NOMO-1 treated with dmso at 0.1 percent for 144 hours (cell line): ENCODE data around the gene KIF24.
"Not testable (repeated sequence)": the region's sequence is repeated elsewhere in the genome, so short reads cannot be mapped to it uniquely, and the experiment has no call there.

ENCODE experiments used
- DNase-seq: peaks from one replicate; lab custom pipeline; 2025; ENCODE audit not compliant: unreplicated experiment; lab: John Stamatoyannopoulos, UW

Gene KIF24

DNA sequence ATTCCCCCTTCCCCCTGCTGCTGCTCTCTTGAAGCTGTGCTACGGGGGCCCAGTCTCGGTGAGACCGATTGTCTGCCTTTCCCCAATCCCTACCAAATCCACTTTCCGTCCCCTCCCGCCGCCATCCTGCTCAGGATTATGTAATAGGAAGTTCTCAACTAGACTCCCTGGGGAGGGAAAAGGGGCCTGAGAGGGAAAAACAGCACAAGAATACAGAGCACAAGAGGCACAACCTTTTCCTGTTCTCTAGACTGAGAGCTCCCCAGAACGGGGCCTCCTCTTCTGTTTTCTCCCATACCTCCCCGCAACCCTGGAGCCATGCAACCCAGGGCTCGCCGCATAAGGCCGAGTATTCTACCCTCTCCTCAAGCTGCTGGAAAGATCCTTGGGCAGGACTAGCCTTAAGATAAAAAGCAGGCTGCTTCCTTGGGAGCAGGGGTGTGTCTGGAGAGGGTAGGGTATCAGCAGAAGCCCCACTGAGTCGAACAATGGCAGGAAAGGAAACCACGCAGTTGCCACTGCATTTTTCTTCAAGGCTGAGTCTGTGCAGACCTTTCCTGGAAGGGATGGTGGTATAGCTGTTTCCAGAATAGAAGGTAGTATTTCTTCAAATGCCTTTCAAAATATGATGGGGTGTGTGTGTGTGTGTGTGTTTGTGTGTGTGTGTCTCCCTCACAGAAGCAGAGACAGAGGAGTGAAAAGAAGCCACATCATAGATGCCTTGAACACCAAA lies 34.7 kb upstream of the KIF24 start:
- DNase-seq, result no peak

DNA sequence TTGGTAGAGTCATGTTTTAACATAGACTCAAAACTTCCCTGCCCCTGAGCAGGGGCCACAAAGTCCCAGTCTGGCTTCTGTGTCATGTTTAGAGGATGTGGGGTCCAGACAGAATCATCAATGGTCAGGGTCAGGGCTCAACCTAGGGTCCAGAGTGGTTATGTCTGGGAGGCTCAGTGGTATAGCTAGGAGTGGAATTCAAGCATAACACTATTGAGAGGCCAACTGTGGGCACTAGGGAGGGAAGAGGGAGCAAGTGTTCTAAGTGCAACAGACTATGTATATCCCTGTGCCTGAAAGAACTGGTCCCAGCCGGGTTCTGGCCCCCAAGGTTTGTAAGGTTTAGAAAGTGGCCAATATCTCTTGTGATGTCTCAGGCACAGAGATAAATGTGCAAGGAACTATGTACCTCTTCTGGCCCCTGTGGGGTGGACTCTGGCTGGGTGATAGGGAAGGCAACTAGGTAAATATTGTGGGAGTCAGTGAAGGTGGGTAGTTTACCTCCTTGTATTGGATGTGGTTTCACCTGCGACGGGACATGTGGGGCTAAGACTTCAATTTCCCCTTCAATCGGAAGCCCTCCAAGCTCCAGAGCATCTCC lies 33.6 kb upstream of the KIF24 start:
- DNase-seq, result no peak

DNA sequence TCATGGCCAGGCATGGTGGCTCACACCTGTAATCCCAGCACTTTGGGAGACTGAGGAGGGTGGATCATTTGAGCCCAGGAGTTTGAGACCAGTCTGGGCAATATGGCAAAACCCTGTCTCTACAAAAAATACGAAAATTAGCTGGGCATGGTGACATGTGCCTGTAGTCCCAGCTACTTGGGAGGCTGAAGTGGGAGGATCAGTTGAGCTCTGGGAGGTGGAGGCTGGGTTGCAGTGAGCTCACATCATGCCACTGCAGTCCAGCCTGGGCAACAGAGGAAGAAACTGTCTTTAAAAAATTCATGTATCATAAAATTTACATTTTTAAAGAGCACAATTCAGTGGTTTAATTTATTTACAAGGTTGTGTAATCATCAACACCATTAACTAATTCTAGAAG lies 23.9 kb upstream of the KIF24 start:
- not testable (repeated sequence) for DNase-seq

DNA sequence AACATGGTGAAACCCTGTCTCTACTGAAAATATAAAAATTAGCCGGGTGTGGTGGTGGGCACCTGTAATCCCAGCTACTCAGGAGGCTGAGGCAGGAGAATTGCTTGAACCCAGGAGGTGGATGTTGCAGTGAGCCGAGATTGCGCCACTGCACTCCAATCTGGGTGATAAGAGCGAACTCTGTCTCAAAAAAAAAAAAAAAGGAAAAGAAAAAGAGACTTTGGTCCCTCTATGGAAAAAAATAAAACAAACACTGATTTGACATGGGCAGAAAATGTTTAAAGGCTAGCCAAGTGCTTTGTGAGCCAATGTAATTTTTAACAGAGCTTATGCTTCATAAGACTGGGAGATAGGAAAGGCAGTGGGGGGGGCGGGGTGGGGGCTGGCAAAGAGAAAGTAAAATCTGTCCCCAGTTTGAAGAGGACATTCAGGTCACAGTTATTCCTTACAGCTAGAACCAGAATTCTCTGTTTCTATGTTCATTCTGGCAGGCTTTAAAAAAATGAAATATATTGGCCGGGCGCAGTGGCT lies 23.1 kb upstream of the KIF24 start:
- DNase-seq, result not testable (repeated sequence)

DNA sequence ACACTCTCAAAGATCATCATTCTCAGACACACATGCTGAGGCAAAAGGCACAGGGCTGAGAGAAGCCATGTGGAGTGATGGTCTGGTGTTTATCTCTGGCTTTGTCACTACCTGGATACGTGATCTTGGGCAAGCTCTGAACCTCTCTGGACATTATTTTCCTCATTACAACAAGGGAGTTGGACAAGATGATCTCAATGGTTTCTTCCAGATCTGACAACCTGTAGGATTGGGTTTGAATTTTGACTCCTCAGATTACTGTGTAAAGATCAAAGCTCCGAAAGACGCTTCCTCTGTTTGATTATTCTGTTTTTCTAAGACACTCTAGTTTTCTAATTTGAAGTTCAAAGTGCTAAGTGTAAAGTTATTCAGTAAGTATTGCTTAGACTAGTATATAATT lies 20.3 kb upstream of the KIF24 start:
- DNase-seq, result no peak

DNA sequence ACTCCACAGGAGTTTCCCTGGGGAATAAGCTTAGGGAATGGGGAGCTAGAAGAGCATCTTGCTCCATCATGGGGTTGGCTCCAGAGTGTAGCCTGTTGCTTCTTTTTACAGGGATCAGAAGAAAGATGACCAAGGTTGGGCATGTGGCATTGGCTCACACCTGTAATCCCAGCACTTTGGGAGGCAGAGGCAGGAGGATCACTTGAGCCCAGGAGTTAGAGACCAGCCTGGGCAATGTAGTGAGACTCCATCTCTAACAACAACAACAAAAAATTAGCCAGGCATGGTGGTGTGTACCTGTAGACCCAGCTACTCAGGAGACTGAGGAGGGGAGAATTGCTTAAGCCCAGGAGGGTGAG lies 18.7 kb upstream of the KIF24 start:
- no peak for DNase-seq

DNA sequence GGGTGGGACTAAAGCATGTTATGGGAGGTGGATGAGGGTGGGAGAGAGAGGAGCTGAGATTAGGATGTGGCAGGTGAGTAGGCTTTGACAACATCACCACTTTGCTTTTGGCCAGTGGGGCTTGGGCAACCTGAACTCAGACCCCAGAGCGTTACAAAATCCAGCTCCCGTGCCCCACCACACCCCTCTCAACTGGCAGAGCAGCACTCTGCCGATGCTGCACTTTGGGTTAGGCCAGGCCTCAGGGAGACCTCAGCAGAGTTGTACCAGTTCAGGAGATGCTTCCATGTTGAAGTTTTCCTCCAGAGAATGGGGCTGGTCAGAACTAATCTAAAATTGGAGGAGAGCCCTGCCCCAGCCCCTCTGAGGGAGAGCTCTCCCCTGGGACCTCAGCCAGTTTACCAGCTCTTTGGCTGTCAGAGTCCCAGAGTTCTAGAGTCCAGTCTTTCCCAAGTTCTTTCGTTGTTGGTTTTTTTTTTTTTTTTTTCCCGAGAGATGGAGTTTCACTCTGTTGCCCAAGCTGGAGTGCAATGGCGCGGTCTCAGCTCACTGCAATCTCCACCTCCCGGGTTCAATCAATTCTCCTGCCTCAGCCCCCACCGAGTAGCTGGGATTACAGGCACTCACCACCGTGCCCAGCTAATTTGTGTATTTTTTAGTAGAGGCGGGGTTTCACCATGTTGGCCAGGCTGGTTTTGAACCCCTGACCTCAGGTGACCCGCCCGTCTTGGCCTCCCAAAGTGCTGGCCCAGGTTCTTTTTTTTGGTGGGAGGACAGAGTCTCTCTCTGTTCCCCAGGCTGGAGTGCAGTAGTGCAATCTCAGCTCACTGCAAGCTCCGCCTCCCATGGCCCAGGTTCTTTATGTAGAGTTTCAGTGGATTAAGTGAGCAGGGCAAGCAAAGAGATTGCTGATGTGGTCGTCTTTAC lies 18.1 kb upstream of the KIF24 start:
- DNase-seq, result no peak

DNA sequence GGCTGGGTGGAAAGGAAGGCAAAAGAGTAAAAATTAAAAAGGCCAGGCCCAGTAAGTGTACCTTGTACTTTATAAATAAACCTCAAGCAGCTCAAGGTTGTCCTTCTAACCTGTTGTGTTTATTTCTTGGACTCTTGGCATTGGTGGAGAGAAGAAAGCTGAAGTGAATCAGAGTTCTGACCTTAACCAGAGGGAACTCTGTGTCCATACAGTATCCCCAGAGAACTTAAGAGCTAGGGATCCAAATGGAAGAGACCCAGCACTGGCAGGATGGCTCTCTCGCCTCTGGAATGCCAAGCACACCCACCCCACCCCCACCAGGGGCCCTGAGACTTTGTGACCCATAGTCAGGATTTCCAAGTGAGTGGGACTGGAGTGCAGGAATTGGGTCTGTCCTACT lies 14.5 kb upstream of the KIF24 start:
- DNase-seq, result no peak

DNA sequence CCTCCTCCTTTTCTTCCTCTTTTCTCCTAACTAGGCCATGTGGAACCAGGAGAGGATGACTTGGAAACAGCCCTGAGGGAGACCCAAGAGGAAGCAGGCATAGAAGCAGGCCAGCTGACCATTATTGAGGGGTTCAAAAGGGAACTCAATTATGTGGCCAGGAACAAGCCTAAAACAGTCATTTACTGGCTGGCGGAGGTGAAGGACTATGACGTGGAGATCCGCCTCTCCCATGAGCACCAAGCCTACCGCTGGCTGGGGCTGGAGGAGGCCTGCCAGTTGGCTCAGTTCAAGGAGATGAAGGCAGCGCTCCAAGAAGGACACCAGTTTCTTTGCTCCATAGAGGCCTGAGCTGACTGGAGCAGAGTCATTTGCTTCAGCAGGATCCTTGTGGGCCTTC lies 14.0 kb upstream of the KIF24 start:
- no peak for DNase-seq

DNA sequence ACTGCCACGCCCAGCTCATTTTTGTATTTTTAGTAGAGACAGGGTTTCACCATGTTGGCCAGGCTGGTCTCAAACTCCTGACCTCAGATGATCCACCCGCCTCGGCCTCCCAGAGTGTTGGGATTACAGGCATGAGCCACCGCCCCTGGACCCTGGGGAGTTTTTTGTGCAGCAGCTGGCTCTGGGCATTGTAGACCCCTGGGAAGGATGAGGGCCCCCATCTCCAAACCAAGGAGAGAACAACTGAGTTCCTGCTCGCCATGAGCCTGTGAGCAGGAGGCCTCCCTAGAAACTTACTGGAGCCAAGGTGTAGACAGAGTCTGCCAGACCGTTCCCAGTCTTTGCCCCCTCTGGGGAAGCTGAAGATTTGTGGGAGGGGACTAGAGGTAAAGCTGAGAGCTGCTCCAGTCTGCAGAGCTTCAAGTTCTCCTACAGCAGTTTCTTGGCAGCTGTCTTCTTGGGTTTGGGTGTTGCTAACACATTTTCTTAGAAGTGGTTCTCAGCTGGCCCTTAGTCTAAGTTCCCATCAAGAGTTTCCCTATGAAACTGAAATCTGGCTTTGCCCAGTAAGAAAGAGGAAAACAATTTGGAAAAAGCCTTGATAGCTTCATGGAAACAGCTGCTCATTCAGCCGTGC lies 12.7 kb upstream of the KIF24 start:
- DNase-seq, result no peak

DNA sequence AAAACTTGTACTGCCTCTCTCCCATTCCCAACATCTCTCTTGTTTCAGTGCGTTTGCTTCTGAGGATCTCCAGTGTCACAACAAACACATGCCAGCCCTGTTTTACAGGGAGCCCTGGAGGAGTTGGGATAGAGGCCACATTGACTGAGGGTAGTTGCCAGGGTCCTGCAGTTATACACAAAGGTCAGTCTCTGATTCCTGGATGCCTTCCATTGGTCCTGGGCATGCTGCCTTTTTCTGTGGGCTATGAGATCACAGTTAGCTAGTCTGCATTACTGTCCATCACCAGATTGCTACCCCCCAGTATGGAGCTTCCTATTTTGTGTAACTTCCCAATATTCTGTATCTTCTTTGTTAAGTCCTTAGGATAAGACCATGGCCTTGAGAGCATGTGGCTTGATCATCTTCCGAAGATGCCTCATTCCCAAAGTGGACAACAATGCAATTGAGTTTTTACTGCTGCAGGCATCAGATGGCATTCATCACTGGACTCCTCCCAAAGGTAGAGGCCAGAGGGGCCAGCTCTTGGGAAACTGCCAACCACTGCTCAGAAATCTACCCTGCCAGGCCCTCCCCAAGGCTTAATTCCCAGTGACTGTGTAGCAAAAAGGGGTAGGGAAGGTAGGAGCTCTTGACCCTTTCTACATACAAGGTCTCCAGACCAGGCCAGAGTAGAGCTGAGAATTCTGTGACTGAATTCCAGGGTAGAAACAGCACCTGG lies 9.8 kb upstream of the KIF24 start:
- DNase-seq, result no peak

DNA sequence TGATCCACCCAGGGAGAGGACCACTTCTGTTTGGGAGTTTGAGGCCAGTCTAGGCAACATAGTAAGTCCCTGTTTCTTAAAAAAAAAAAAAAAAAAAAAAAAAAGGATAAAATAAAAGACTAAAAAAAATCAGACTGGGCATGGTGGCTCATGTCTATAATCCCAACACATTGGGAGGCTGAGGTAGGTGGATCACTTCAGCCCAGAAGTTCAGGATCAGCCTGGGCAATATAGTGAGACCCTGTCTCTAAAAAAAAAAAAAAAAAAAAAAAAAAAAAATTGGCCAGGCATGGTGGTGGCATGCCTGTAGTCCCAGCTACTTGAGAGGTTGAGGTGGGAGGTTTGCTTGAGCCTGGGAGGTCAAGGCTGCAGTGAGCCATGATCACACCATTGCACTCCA lies 9.0 kb upstream of the KIF24 start:
- DNase-seq, result not testable (repeated sequence)

DNA sequence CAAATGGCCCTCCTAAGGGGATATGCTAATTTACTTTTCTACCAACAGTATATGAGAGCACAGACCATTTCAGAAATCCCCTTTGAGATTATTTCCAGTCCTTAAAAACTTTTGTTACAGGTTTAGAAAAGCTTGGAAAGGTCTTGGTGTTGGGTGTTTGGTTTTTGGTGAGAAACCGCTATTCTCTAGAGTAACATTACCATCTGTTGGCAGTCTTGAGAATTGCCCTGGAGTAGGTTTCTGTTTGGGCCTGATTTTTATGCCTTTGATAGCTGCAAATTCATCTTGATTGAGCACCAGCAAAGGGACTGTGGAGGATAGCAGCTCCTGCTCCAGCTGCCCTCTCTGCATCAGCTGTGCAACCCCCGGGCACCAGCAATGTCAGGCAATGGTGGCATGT lies 8.3 kb upstream of the KIF24 start:
- no peak for DNase-seq

DNA sequence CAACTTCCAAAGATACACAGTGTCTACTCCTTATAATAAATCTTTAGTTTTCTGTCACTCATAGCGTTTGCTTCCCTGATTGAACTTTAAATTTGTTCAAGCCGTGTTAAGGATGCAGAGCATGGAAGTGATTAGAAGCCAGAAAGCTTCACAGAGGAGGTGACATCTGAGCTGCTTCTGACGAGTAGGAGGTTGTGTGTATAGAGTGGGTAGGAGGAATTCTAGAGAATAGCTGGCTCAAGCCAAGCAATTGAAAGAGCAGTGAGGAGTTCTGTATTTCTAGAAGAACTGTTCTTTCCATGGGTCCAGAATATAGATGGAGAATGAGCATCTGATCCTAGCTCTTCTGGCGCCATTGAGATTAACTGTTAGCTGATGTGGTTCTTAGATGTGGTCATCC lies 6.3 kb upstream of the KIF24 start:
- no peak for DNase-seq

DNA sequence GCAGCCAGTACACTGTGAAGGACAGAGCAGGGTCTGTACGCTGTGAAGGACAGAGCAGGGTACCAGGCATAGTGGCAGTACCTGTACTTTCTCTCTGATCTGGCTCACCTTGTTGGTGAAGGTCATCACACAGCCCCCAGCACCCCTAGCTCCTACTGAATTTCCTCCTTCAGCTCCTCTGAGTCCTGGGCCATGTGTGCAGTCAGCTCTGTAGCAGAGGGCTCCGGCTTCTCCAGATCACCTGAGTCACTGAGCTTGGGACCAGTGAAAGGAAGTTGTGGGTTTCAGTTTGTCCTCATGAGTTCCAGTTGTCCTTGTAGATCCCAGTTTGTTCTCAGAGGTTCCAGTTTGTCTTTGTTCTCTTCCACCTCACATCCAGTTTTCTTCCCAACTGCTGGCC lies 5.8 kb upstream of the KIF24 start:
- no peak for DNase-seq

DNA sequence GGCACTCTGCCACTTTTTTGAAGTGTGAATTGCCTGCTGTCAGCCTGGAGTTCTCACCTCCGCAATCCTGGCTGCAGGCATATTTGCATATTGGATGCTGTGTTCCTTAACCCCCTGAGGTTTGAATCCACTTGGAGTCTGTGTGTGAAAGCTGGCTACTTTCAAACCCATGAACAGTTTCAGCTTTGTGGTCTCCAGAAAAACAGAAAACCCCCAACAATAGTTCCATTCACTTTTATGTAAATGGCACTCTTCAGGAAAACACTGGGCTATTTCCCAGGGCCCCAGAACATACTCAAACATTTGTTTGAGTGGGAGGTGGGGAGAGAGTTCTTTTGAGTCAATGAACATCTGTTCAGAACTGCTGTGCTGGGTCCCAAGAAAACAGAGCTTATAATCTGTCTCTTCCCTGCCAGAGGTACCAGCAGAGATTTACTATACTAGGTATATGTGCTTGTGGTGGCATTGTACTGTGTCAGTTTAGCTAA lies 5.3 kb upstream of the KIF24 start:
- no peak for DNase-seq

DNA sequence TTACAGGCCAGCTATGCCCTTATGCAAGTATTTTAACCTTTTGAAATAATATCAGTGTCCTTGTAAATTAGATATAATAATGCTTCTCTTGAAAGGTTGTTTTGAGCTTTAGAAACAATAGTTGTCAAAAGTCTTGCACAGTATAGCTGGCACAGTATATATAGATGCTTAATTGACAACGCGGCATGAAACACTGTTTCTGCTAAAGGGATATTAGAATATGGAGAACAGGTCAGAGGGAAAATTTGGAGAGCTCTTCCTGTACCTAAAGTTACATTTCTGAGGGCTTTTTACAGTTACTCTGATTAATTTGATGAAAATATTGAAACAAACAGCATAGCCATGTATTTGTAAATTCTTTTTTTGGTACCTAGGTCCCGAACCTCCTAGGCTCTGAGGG lies 4.8 kb upstream of the KIF24 start:
- DNase-seq, result no peak

DNA sequence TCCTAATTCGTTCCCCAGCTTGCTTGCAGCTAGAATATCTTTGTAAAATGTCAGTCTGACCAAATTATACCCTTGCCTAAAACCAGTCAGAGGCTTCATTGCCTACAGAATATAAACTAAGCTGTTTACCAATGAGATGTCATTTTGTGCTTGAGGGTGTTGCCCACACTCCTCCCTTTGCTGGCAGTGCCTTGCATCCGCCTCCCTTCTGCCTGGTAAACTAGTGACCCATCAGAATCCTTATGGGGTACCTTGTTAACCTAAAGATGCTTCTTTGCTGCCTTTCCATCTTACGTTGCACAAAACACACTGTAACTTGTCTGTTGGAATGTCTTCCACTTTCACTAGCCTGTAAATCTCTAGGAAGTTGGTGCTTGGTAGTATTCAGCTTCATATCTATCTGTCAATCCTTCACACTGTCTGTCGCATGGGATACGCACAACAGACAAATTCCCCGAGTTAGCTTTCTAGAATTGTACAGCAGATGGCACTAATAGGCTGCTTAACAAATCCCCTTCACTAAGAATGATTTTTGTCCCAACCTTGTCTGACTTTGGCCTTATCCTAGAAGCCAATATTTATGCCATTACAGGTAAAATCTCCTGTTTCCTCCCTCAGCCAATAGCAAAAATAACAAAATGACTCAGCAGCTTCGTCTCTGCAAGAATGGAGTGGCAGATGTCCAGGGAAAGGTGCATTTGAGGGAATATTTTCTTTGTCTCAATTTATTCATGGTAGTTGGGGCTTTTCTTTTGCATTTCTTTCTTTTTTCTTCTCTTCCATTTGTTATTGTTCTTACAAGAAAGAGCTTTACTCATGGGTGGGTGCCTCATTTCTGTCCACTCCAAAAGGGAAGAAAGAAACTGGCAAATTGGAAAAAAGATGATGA lies 3.3 kb upstream of the KIF24 start:
- no peak for DNase-seq

DNA sequence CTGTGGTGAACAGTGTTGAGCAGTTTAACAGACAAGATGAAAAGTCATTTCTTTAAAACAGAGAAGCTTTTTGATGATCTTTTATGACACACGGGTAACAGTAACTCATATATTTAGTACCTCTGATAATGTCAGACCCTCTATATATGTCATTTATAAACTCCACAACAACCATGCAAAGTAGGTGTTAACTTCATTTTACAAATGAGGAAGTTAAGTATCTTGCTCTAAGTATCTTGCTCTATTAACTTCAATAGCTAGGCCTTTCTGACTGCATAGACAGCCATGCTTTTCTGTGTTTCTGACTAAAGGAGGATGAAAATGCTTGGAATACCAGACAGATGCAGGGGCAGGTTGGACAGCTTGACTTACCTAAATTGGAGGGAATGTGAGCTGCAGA lies 2.1 kb upstream of the KIF24 start:
- no peak for DNase-seq
